Activated effector memory CD4-positive, alpha-beta T cell treated with anti-CD3 and anti-CD28 coated beads, Interleukin-2, amount 50 U/mL, for 16 hours (primary cell): ENCODE data around the gene ADAMTS12.
"Not testable (repeated sequence)": the region's sequence is repeated elsewhere in the genome, so short reads cannot be mapped to it uniquely, and the experiment has no call there.

Source experiments
- DNase-seq: peaks from one replicate; pipeline ENCODE4 v3.0.0-alpha.2; 2020

ADAMTS12 gene

GRCh38 chr5:33891788-33892619 lies at the start of gene ADAMTS12:
Gene ADAMTS12, minus strand, starts transcription at chr5:33891990. Its CDS starts 134 bp downstream, at chr5:33891856.
- DNase-seq, result no peak

- no peak for DNase-seq
Measured at GRCh38 chr5:33941090-33941489, 49.3 kb upstream of the ADAMTS12 start.

GRCh38 chr5:33939556-33940262 lies 47.9 kb upstream of the ADAMTS12 start:
- DNase-seq, result no peak

GRCh38 chr5:33938881-33939280 lies 47.1 kb upstream of the ADAMTS12 start:
- DNase-seq, result no peak

GRCh38 chr5:33938507-33938796 lies 46.7 kb upstream of the ADAMTS12 start:
- DNase-seq, result no peak

- no peak for DNase-seq
Measured at GRCh38 chr5:33937707-33938506, 46.1 kb upstream of the ADAMTS12 start.

GRCh38 chr5:33937017-33937706 lies 45.4 kb upstream of the ADAMTS12 start:
- no peak for DNase-seq

- DNase-seq, result no peak
Measured at GRCh38 chr5:33936381-33937016, 44.7 kb upstream of the ADAMTS12 start, which contains the start of gene RXFP3. Gene RXFP3, plus strand, starts transcription at chr5:33936386. Its CDS starts 355 bp downstream, at chr5:33936741.

- peak; percentile 73 for DNase-seq
Measured at GRCh38 chr5:33936004-33936380, 44.2 kb upstream of the ADAMTS12 start.

GRCh38 chr5:33934176-33934575 lies 42.4 kb upstream of the ADAMTS12 start:
- no peak for DNase-seq

GRCh38 chr5:33933723-33934169 lies 42.0 kb upstream of the ADAMTS12 start:
- DNase-seq, result no peak

GRCh38 chr5:33931136-33931535 lies 39.3 kb upstream of the ADAMTS12 start:
- DNase-seq, result no peak

- DNase-seq, result no peak
Measured at GRCh38 chr5:33929925-33930690, 38.3 kb upstream of the ADAMTS12 start.

GRCh38 chr5:33928283-33928682 lies 36.5 kb upstream of the ADAMTS12 start:
- DNase-seq, result no peak

- no peak for DNase-seq
Measured at GRCh38 chr5:33927685-33928084, 35.9 kb upstream of the ADAMTS12 start.

- DNase-seq, result no peak
Measured at GRCh38 chr5:33925278-33925677, 33.5 kb upstream of the ADAMTS12 start.

GRCh38 chr5:33921002-33921401 lies 29.2 kb upstream of the ADAMTS12 start:
- DNase-seq, result no peak

GRCh38 chr5:33914844-33915243 lies 23.1 kb upstream of the ADAMTS12 start:
- DNase-seq, result not testable (repeated sequence)

GRCh38 chr5:33906248-33906647 lies 14.5 kb upstream of the ADAMTS12 start:
- not testable (repeated sequence) for DNase-seq

- no peak for DNase-seq
Measured at GRCh38 chr5:33905381-33905780, 13.6 kb upstream of the ADAMTS12 start.

GRCh38 chr5:33903118-33903517 lies 11.3 kb upstream of the ADAMTS12 start:
- DNase-seq, result no peak
